Measurements from ENCODE around the gene IGFBP1. TPM values are rescaled to one million over a fixed set of nuclear protein-coding genes. Genes with fewer than 3 reads are reported as not detected.

The IGFBP1 gene
- polyA plus RNA-seq, 1 of the 3 experiments (the other 2 are of a cell fraction): not detected

GRCh38 chr7:45894665-45895062, 6.4 kb downstream of the IGFBP1 start:
- Histone ChIP-seq H3K27me3 (ENCODE audit: insufficient read depth) (0 out of 2 replicates have a peak, but pooled peaks cover 5% of the 10 kb centered on the region), H3K27ac (ENCODE audit: low read depth in 2 of 2, low read length in 1 of 2) (no peak overlapping the region), H3K4me3 (ENCODE audit: low read depth in 2 of 2, low read length in 1 of 2) (no peak overlapping the region), H3K36me3 (replicated peaks in 1 of 2; ENCODE audit: control insufficient read depth in 1 of 2, insufficient read depth in 2 of 2, low read length in 1 of 2) (no peaks in the 10 kb centered on the region), H4K20me1 (ENCODE audit: insufficient read depth) (no peaks in the 10 kb centered on the region), H3K4me2 (no peak overlapping the region), H3F3A (replicated peaks; ENCODE audit: insufficient read depth) (no peaks in the 10 kb centered on the region), H3K4me1 (ENCODE audit: control insufficient read depth in 1 of 2, insufficient read depth in 2 of 2, low read depth in 1 of 2, low read length in 1 of 2) (no peaks in the 10 kb centered on the region), H2AFZ (ENCODE audit: low read depth) (no peak overlapping the region), H3K9ac (no peak overlapping the region), H3K79me2 (ENCODE audit: insufficient read depth) (no peaks in the 10 kb centered on the region), H3K9me3 (0 out of 2 replicates have a peak, but pooled peaks cover 3% of the 10 kb centered on the region), H3K9me2 (no peaks in the 10 kb centered on the region)
- no peak for TF ChIP-seq CHD2 (IDR thresholded peaks at IDR 0.05; ENCODE audit: low read length, partially characterized antibody)
- no peak for TF ChIP-seq REST (IDR thresholded peaks at IDR 0.05; ENCODE audit: low read depth, low read length)
- no peak for TF ChIP-seq MXI1 (IDR thresholded peaks at IDR 0.05; ENCODE audit: low read depth, low read length)
- TF ChIP-seq FOSL2 (IDR thresholded peaks at IDR 0.05; ENCODE audit: borderline replicate concordance, low read depth): no peak
- no peak for TF ChIP-seq FOXJ3 (CRISPR knock-in tag; IDR thresholded peaks at IDR 0.05)
- TF ChIP-seq TCF12 (IDR thresholded peaks at IDR 0.05): no peak
- TF ChIP-seq MAX (IDR thresholded peaks at IDR 0.05; ENCODE audit: low read depth): no peak
- TF ChIP-seq ELF1 (IDR thresholded peaks at IDR 0.05): no peak
- TF ChIP-seq, protein P1, sequence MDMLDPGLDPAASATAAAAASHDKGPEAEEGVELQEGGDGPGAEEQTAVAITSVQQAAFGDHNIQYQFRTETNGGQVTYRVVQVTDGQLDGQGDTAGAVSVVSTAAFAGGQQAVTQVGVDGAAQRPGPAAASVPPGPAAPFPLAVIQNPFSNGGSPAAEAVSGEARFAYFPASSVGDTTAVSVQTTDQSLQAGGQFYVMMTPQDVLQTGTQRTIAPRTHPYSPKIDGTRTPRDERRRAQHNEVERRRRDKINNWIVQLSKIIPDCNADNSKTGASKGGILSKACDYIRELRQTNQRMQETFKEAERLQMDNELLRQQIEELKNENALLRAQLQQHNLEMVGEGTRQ (IDR thresholded peaks at IDR 0.05; ENCODE audit: borderline replicate concordance, low read depth, low read length): no peak
- no peak for TF ChIP-seq SIN3A (IDR thresholded peaks at IDR 0.05; ENCODE audit: borderline replicate concordance, low read depth, low read length)
- TF ChIP-seq RCOR1 (IDR thresholded peaks at IDR 0.05; ENCODE audit: low read length): no peak
- TF ChIP-seq TEAD4 (IDR thresholded peaks at IDR 0.05; ENCODE audit: borderline replicate concordance, insufficient read depth): no peak
- no peak for TF ChIP-seq NFIC (IDR thresholded peaks at IDR 0.05; ENCODE audit: borderline replicate concordance)
- no peak for TF ChIP-seq YY1 (IDR thresholded peaks at IDR 0.05; ENCODE audit: low read depth)
- TF ChIP-seq ZBTB33 (IDR thresholded peaks at IDR 0.05; ENCODE audit: borderline replicate concordance, low read depth): no peak
- CTCF ChIA-PET: interaction anchor here (1.5 to 7.2 kb wide), 3 partner anchors 22 to 1287 kb away, joined by 4 to 53 read pairs (median 7); no protein-coding TSS in a partner anchor
- POLR2A ChIA-PET: no interaction called here
- no peak for DNase-seq
